ENCODE data around the gene MMP10. TPM values are rescaled to one million over a fixed set of nuclear protein-coding genes. Genes with fewer than 3 reads are reported as not detected.

The MMP10 gene
- total and polyA plus RNA-seq, 2 donors (not counting 1 experiment from before 2014, with no cell fraction given), result not detected

DNA sequence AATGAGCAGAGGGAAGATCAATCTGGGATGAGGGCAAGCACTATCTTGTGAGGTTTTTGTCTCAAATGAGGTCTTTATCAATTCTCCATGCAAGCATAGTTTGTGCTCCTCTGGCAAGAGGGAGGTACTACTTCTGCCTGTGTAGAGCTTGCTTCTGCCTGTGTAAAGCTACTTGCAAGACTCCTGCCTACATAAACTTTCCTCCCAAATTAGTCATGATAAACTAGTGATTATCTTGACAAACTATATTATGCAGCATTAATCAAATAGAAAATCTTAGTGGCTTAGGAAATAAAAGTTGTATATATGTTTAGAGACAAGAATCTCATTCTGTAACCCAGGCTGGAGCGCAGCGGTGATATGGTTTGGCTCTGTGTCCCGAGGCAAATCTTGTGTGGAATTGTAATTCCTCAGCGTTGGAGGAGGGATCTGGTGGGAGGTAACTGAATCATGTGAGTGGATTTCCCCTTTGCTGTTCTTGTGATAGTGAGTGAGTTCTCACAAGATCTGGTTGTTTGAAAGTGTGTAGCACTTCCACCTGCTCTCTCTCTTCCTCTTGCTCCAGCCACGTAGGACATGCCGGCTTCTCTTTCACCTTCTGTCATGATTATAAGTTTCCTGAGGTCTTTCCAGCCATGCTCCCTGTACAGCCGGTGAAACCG, 8.0 kb upstream of the MMP10 start:
- peaks cover 12% of the 10 kb centered on the region for H3K27me3 Mint-ChIP-seq

DNA sequence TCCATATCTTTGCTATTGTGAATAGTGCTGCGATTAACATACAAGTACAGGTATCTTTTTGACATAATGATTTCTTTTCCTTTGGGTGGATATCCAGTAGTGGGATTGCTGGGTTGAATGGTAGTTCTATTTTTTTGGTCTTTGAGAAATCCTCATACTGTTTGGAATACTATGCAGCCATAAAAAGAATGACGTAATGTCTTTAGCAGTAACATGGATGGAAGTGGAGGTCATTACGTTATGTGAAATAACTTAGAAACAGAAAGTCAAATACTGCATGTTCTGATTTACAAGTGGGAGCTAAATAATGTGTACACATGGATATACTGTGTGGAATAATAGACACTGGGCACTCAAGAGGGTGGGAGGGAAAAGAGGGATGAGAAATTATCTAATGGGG, 4.0 kb upstream of the MMP10 start:
- H3K9me3 Mint-ChIP-seq (ENCODE audit: insufficient read depth), result no peaks in the 10 kb centered on the region
- H3K27me3 Mint-ChIP-seq, result peaks cover 14% of the 10 kb centered on the region
- no peak for DNase-seq
- CTCF ChIA-PET, result no interaction called here
- H3K36me3 ChIP-seq (replicated peaks in 1 of 2; ENCODE audit: control extremely low read depth in 1 of 2, control insufficient read depth in 1 of 2, extremely low read depth in 1 of 2, insufficient read depth in 2 of 2, low read length in 1 of 2), result no peaks in the 10 kb centered on the region
- H3K9me3 ChIP-seq (ENCODE audit: control extremely low read depth in 1 of 3, control insufficient read depth in 2 of 3, insufficient read depth in 1 of 3, low read length in 2 of 3), result no peaks in the 10 kb centered on the region
- no peaks in the 10 kb centered on the region for H3K4me1 Mint-ChIP-seq
- no peak overlapping the region for H2AFZ ChIP-seq (ENCODE audit: insufficient read depth, low read depth, low read length, poor library complexity, severe bottlenecking)
- H3K4me2 ChIP-seq (replicated peaks; ENCODE audit: low read depth, low read length, poor library complexity, severe bottlenecking), result no peak overlapping the region
- no peak overlapping the region for H3K9ac ChIP-seq (ENCODE audit: low read length)
- H3K4me3 Mint-ChIP-seq, result no peak overlapping the region
- no peaks in the 10 kb centered on the region for H3K4me1 ChIP-seq (ENCODE audit: control insufficient read depth in 2 of 2, insufficient read depth in 2 of 2, low read length in 2 of 2)
- H3K4me3 ChIP-seq (ENCODE audit: control extremely low read depth in 1 of 5, extremely low read depth in 1 of 5, insufficient read depth in 1 of 5, low read depth in 2 of 5, low read length in 4 of 5), result no peak overlapping the region
- TF ChIP-seq EZH2 (IDR thresholded peaks at IDR 0.05; ENCODE audit: borderline replicate concordance, insufficient read depth, low read depth, low read length, poor library complexity, severe bottlenecking), result no peak
- TF ChIP-seq, protein P1, sequence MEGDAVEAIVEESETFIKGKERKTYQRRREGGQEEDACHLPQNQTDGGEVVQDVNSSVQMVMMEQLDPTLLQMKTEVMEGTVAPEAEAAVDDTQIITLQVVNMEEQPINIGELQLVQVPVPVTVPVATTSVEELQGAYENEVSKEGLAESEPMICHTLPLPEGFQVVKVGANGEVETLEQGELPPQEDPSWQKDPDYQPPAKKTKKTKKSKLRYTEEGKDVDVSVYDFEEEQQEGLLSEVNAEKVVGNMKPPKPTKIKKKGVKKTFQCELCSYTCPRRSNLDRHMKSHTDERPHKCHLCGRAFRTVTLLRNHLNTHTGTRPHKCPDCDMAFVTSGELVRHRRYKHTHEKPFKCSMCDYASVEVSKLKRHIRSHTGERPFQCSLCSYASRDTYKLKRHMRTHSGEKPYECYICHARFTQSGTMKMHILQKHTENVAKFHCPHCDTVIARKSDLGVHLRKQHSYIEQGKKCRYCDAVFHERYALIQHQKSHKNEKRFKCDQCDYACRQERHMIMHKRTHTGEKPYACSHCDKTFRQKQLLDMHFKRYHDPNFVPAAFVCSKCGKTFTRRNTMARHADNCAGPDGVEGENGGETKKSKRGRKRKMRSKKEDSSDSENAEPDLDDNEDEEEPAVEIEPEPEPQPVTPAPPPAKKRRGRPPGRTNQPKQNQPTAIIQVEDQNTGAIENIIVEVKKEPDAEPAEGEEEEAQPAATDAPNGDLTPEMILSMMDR (IDR thresholded peaks at IDR 0.05), result no peak
- 100% methylated on average over 2 of the region's 3 CpGs for WGBS (ENCODE audit: insufficient coverage)
- no peak for ATAC-seq (ENCODE audit: low read depth)
- no peaks in the 10 kb centered on the region for H4K20me1 ChIP-seq (ENCODE audit: control insufficient read depth, insufficient read depth, low read length, poor library complexity, severe bottlenecking)
- H3K27me3 ChIP-seq (replicated peaks in 1 of 4; ENCODE audit: control extremely low read depth in 1 of 4, control insufficient read depth in 3 of 4, insufficient read depth in 4 of 4, low read length in 3 of 4), result peaks cover 0 to 2% (median 0%) of the 10 kb centered on the region in 4 experiments
- POLR2A ChIA-PET, result no interaction called here
- H3K27ac Mint-ChIP-seq, result no peak overlapping the region
- H3K27ac ChIP-seq (ENCODE audit: low read length in 2 of 2), result no peak overlapping the region
- no peaks in the 10 kb centered on the region for H3K79me2 ChIP-seq (ENCODE audit: control insufficient read depth, insufficient read depth, low read length)
- intact Hi-C loops (cut with micrococcal nuclease), result no loop called here

More for the DNA sequence above, 8.0 kb upstream of the MMP10 start:
- H3K79me2 ChIP-seq (ENCODE audit: control insufficient read depth, insufficient read depth, low read length), result no peaks in the 10 kb centered on the region
- ChIA-PET POLR2A (no interaction called here), CTCF (no interaction called here)
- no peaks in the 10 kb centered on the region for H3K4me1 Mint-ChIP-seq
- H3K4me3 Mint-ChIP-seq, result no peak overlapping the region
- 82% methylated on average over 4 of the region's 8 CpGs for WGBS (ENCODE audit: insufficient coverage)
- H3K27ac ChIP-seq (ENCODE audit: low read length in 2 of 2), result no peak overlapping the region
- H3K27ac Mint-ChIP-seq, result no peak overlapping the region
- H3K9me3 Mint-ChIP-seq (ENCODE audit: insufficient read depth), result no peaks in the 10 kb centered on the region
- no peak overlapping the region for H3K4me3 ChIP-seq (ENCODE audit: control extremely low read depth in 1 of 5, extremely low read depth in 1 of 5, insufficient read depth in 1 of 5, low read depth in 2 of 5, low read length in 4 of 5)
- H3K36me3 ChIP-seq (replicated peaks in 1 of 2; ENCODE audit: control extremely low read depth in 1 of 2, control insufficient read depth in 1 of 2, extremely low read depth in 1 of 2, insufficient read depth in 2 of 2, low read length in 1 of 2), result no peaks in the 10 kb centered on the region
- no peak for ATAC-seq (ENCODE audit: low read depth)
- no peaks in the 10 kb centered on the region for H4K20me1 ChIP-seq (ENCODE audit: control insufficient read depth, insufficient read depth, low read length, poor library complexity, severe bottlenecking)
- intact Hi-C loops (cut with micrococcal nuclease), result no loop called here
- DNase-seq, result no peak
- no peak overlapping the region for H3K4me2 ChIP-seq (replicated peaks; ENCODE audit: low read depth, low read length, poor library complexity, severe bottlenecking)
- H3K9ac ChIP-seq (ENCODE audit: low read length), result no peak overlapping the region
- no peaks in the 10 kb centered on the region for H3K4me1 ChIP-seq (ENCODE audit: control insufficient read depth in 2 of 2, insufficient read depth in 2 of 2, low read length in 2 of 2)
- peaks cover 0 to 2% (median 0%) of the 10 kb centered on the region in 4 experiments for H3K27me3 ChIP-seq (replicated peaks in 1 of 4; ENCODE audit: control extremely low read depth in 1 of 4, control insufficient read depth in 3 of 4, insufficient read depth in 4 of 4, low read length in 3 of 4)
- H3K9me3 ChIP-seq (ENCODE audit: control extremely low read depth in 1 of 3, control insufficient read depth in 2 of 3, insufficient read depth in 1 of 3, low read length in 2 of 3), result no peaks in the 10 kb centered on the region
- no peak overlapping the region for H2AFZ ChIP-seq (ENCODE audit: insufficient read depth, low read depth, low read length, poor library complexity, severe bottlenecking)
- no peak for TF ChIP-seq EZH2 (IDR thresholded peaks at IDR 0.05; ENCODE audit: borderline replicate concordance, insufficient read depth, low read depth, low read length, poor library complexity, severe bottlenecking)
- TF ChIP-seq, protein P1 (IDR thresholded peaks at IDR 0.05), result no peak

All from B cell (primary cell).